Body of pancreas (tissue), 4 donors: ENCODE measurements around the gene GPR176. TPM values are rescaled to one million over a fixed set of nuclear protein-coding genes. Genes with fewer than 3 reads are reported as not detected.

Experiments
- ATAC-seq: fragments of 150-250 bp; one replicate; pipeline ENCODE4 v1.9.1; 2016
- DNase-seq, 4 donors: peaks; one replicate each; pipeline ENCODE4 v3.0.0-alpha.2; 2019
- H3K27ac ChIP-seq, 4 donors: fragments of 200-600 bp; sonication (generic); 1 replicate in 3 of 4; 2 replicates in 1 of 4; pipeline versions ENCODE4 v1.5.1 to v1.6.1; 2016 to 2019; ENCODE audit warnings: mild to moderate bottlenecking in 1 of 4, mixed read lengths in 1 of 4, moderate library complexity in 1 of 4
- H3K27me3 ChIP-seq, 2 donors: fragments of 200-600 bp; sonication (generic); one replicate each; pipeline ENCODE4 v1.6.0; 2016; ENCODE audit warnings: mild to moderate bottlenecking in 1 of 2
- H3K36me3 ChIP-seq, 2 donors: fragments of 200-600 bp; sonication (generic); replicated peaks in 1 of 2; 2 replicates each; pipeline ENCODE4 v1.5.1; 2016; ENCODE audit warnings: low read depth in 2 of 2; ENCODE audit not compliant: insufficient read depth in 1 of 2
- H3K4me1 ChIP-seq: fragments of 200-600 bp; sonication (generic); one replicate; pipeline ENCODE4 v1.6.0; 2016
- H3K4me3 ChIP-seq, 2 donors: fragments of 200-600 bp; sonication (generic); 1 replicate in 1 of 2; 2 replicates in 1 of 2; pipeline ENCODE4 v1.5.1; 2016 to 2019
- H3K9me3 ChIP-seq, 3 donors: fragments of 200-600 bp; sonication (generic); 1 replicate in 2 of 3; 2 replicates in 1 of 3; pipeline ENCODE4 v1.5.1; 2016
- CTCF ChIP-seq, 7 experiments: fragments of 450-650 bp in 4 of 7; fragments of 200-600 bp in 3 of 7; sonication (generic) in 3 of 7; IDR thresholded peaks; one replicate each; pipeline ENCODE4 v1.5.1; 2016 to 2019; ENCODE audit warnings: antibody characterized with exemption in 7 of 7
- POLR2A ChIP-seq, 3 donors: fragments of 450-650 bp; IDR thresholded peaks; one replicate each; pipeline ENCODE4 v1.6.1; 2016; ENCODE audit warnings: antibody characterized with exemption in 3 of 3, mild to moderate bottlenecking in 2 of 3
- WGBS, 2 donors: methylation state at CpG; one replicate each; pipeline ENCODE4 v1.1.5; 2017; 5-methylcytosine and 5-hydroxymethylcytosine counted together
- intact Hi-C: fragments of 100-400 bp; cut with DNase I; formaldehyde crosslinking; loops from one replicate; pipeline ENCODE4 v1.15.1; 2023
- total RNA-seq, 2 donors: library from RNA; depleted of rRNA; stranded (reverse); fragments of >200 nt; gene quantifications; one replicate each; pipeline ENCODE4 v1.1.0, GENCODE V29; 2016

Gene GPR176
- total RNA-seq, 2 donors from 2014 or later, result 4.7 TPM; not detected in 1

- intact Hi-C loops, result no loop called here
- Histone ChIP-seq H3K9me3 (no peaks in the 10 kb centered on the region), H3K27ac (peak overlapping the region in 1 of 4 donors; percentile 45), H3K4me1 (peaks cover 40% of the 10 kb centered on the region), H3K36me3 (no peaks in the 10 kb centered on the region), H3K4me3 (no peak overlapping the region), H3K27me3 (no peaks in the 10 kb centered on the region)
- ATAC-seq (no peak), DNase-seq (no peak)
- WGBS, 2 donors, result 76 to 79% methylated on average over 2 of the region's 2 CpGs
- TF ChIP-seq CTCF (IDR thresholded peaks at IDR 0.05) (no peak), POLR2A (IDR thresholded peaks at IDR 0.05) (no peak)
Observed at GRCh38 chr15:39784638-39785037, 135.4 kb downstream of the GPR176 start.

GRCh38 chr15:39784125-39784524 is 135.9 kb downstream of the GPR176 start:
- no peak overlapping the region for H3K27ac ChIP-seq
- no peak for TF ChIP-seq POLR2A (IDR thresholded peaks at IDR 0.05)
- no peak for TF ChIP-seq CTCF (IDR thresholded peaks at IDR 0.05)
- no peaks in the 10 kb centered on the region for H3K9me3 ChIP-seq
- ATAC-seq (no peak), DNase-seq (peak in 1 of 4 donors; percentile 23)
- no peaks in the 10 kb centered on the region for H3K36me3 ChIP-seq
- intact Hi-C loops, result no loop called here
- peaks cover 40% of the 10 kb centered on the region for H3K4me1 ChIP-seq
- no peak overlapping the region for H3K4me3 ChIP-seq
- no peaks in the 10 kb centered on the region for H3K27me3 ChIP-seq
- WGBS, 2 donors, result 55 to 58% methylated on average over 4 of the region's 4 CpGs

DNA sequence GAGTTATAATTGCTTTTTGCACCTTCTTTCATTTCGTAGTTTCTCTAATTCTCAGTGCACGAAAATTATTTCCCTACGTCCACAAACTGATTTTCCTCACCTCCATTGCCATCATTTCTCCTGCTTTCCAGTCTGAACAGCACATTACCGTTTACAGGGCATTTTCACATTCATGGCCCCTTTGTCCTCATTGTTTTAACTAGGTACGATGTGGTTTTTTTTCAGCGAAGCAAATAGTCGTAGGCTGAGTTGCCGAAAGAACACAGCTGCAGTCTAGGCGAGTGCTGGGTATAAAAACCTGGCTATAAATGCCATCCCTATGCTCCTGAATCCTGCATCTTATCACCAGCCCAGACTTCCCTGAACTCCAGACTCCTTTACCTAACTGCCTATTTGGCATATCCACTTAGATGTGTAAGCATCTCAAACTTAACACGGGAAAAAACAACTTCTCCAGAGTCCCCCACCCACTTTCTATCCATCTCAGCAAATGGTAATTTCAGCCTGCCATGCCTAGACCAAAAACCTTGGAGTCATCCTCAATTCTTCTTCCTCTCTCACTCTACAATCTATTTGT is 136.7 kb downstream of the GPR176 start:
- TF ChIP-seq CTCF (IDR thresholded peaks at IDR 0.05), result no peak
- TF ChIP-seq POLR2A (IDR thresholded peaks at IDR 0.05), result no peak
- WGBS, 2 donors, result 3% methylated on average over 10 of the region's 10 CpGs
- H3K27me3 ChIP-seq, result no peaks in the 10 kb centered on the region
- no peak for DNase-seq
- peaks cover 40% of the 10 kb centered on the region for H3K4me1 ChIP-seq
- ATAC-seq, result no peak
- H3K27ac ChIP-seq, result peak overlapping the region in 3 of 4 donors; percentile 5 to 83 (median 62)
- H3K4me3 ChIP-seq, result peak overlapping the region; percentile 26 to 96
- intact Hi-C loops, result no loop called here
- H3K36me3 ChIP-seq, result no peaks in the 10 kb centered on the region
- H3K9me3 ChIP-seq, result no peaks in the 10 kb centered on the region

DNA sequence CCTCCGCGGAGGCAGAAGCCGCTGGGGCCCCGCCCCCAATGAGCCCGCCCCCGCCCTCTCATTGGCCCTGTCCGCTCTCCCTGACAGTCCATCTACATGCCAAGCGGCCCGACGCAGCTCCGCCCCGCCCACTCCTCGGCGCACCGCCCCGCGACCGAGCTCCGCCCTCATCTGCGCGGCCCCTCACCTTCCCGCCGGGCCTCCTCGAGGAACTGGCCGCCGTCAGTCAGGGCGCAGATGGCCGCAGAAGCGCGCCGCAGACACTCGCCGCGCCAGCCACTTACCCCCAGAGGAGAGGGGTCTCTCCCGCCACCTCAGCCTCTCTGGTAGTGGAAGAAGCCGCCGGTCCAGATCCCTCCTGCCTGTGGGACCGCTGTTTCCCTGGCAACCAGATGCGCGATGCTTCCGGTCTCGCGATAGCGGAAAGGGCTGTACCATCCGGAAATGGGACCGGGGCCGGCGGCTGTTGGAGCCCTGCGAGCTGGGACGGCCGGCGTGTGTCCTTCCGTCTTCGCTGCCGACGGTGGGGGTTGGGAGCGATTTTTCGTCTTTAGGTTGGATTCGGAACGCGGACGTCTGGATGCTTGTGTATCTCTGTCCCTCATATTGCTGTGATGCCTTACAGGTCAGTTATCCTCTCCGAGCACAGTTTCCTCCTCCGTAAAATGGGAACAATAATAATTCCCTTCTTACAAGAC is 137.5 kb downstream of the GPR176 start, which contains the start of gene FSIP1:
Gene FSIP1 (minus strand): TSS at position 401 of the 698 bp plus-strand sequence. CDS start 6,317 bp downstream, outside the sequence.
- H3K27ac ChIP-seq, result peak within 1 kb of the TSS; percentile 5 to 83 (median 52)
- peaks cover 40% of the 10 kb centered on the region for H3K4me1 ChIP-seq
- intact Hi-C loops, result no loop called here
- peak; percentile 19 to 82 (median 77) for TF ChIP-seq POLR2A (IDR thresholded peaks at IDR 0.05)
- TF ChIP-seq CTCF (IDR thresholded peaks at IDR 0.05), result no peak
- peak within 1 kb of the TSS; percentile 26 to 96 for H3K4me3 ChIP-seq
- ATAC-seq (peak; percentile 99), DNase-seq (peak; percentile 95 to 97 (median 96))
- no peaks in the 10 kb centered on the region for H3K36me3 ChIP-seq
- WGBS, 2 donors, result 0 to 1% methylated on average over 26 to 64 of the region's 64 CpGs
- no peaks in the 10 kb centered on the region for H3K27me3 ChIP-seq
- H3K9me3 ChIP-seq, result no peaks in the 10 kb centered on the region
